ENCODE measurements around the gene MDFIC. TPM values are rescaled to one million over a fixed set of nuclear protein-coding genes. Genes with fewer than 3 reads are reported as not detected.

Gene MDFIC
- total and polyA plus RNA-seq, 3 experiments from 2014 or later, result 125 to 135 (median 131) TPM

DNA sequence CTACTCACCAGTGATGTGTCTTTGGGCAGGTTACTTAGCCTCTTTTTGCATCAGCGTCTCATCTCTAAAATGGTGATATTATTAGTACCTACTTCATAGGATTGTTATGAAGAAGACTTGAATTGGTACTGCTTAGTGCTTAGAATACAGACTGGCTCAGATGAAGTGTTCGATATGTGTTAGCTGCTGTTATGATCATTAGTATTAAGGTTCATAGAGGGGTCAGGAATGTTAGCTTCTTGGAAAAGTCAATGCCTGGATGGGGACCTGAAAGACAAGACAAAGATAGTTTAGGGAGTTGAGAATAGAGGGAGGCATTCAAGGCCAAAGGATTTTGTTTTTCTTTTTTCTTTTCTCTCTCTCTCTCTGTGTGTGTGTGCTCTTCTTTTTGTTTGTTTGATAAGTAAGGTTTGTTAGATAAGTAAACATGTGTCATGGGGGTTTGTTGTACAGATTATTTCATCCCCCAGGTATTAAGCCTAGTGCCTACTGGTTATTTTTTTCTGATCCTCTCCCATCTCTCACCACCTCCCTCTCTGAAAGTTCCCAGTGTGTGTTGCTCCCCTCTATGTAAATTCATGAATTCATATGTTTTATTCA lies 63.3 kb downstream of the MDFIC start:
- Histone ChIP-seq H3K36me3 (ENCODE audit: insufficient read depth, low read length) (no peaks in the 10 kb centered on the region), H3K4me1 (ENCODE audit: insufficient read depth, low read length) (peaks cover 3% of the 10 kb centered on the region), H3K27ac (ENCODE audit: low read depth, low read length) (no peak overlapping the region), H3K9me3 (ENCODE audit: low read length) (no peaks in the 10 kb centered on the region), H3K4me3 (ENCODE audit: low read length) (no peak overlapping the region), H3K27me3 (ENCODE audit: insufficient read depth, low read length, poor library complexity, severe bottlenecking) (no peaks in the 10 kb centered on the region)
- Mint-ChIP-seq H3K27ac (peak overlapping the region in 7 of 8 donors; percentile 5 to 69 (median 48)), H3K4me1 (peaks cover 48 to 66% (median 65%) of the 10 kb centered on the region in 3 donors), H3K27me3 (no peaks in the 10 kb centered on the region), H3K36me3 (peaks cover 17 to 66% (median 30%) of the 10 kb centered on the region in 3 donors), H3K4me3 (no peak overlapping the region), H3K9me3 (peaks cover 0 to 2% (median 0%) of the 10 kb centered on the region in 5 donors)
- DNase-seq, result no peak
- ChIA-PET POLR2A (no interaction called here), CTCF (no interaction called here)

DNA sequence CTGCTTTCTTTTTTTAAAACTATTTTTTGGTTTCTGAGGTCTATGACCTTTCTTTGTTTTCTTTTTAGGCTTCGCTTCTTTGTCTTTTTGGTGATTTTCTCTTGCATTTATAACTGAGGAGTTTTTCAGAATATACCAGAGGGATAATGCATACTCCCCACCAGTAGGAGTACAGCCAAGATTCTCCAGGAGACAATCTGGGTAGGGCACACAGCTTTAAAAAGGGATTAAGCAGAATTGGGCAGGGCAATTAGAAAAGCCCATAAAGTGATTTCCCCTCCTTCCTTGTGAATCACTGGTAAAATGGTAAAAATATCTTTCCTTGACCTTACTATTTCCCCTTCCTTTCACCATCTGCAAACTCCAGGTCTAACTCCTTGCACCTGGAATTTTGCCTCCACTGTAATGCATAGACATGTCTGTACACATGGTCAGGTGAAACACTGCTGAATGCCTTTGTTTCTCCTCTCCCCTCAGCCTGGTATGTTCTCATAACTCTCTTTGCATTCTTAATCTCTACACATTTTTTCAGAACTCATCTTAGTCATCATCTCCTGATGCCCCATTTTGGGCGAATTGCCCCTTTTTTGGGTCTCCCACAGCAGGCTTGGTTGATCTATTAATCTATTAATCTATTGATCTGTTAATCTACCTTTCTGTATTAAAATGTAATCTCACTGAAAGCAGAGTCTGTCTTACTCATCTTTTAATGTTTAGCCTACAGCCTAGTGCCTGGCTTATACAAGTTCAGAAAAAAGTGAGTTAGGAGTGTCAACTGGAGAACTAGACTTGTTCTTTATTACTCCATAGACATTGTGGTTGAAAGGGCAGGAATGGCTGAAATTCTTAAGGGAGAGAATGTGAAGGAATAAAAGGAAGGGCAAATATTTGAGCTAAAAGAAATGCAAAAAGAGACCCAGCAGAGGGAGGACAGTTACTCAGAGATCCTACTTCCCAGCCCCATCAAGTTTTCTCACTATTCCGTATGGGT lies 64.6 kb downstream of the MDFIC start:
- Histone ChIP-seq H3K36me3 (ENCODE audit: insufficient read depth, low read length) (no peaks in the 10 kb centered on the region), H3K4me3 (ENCODE audit: low read length) (no peak overlapping the region), H3K27me3 (ENCODE audit: insufficient read depth, low read length, poor library complexity, severe bottlenecking) (no peaks in the 10 kb centered on the region), H3K27ac (ENCODE audit: low read depth, low read length) (no peak overlapping the region), H3K9me3 (ENCODE audit: low read length) (no peaks in the 10 kb centered on the region), H3K4me1 (ENCODE audit: insufficient read depth, low read length) (no peaks in the 10 kb centered on the region)
- H3K9me3 Mint-ChIP-seq, result peaks cover 0 to 3% (median 0%) of the 10 kb centered on the region in 5 donors
- DNase-seq, result no peak
- no peak overlapping the region for H3K4me3 Mint-ChIP-seq
- H3K36me3 Mint-ChIP-seq, result peaks cover 21 to 60% (median 21%) of the 10 kb centered on the region in 3 donors
- POLR2A ChIA-PET, result no interaction called here
- H3K27ac Mint-ChIP-seq, result peak overlapping the region in 7 of 8 donors; percentile 27 to 84 (median 65)
- CTCF ChIA-PET, result interaction anchor here (1.4 kb wide), 1 partner anchor 55 kb away, joined by 3 read pairs; no protein-coding TSS in a partner anchor
- no peaks in the 10 kb centered on the region for H3K27me3 Mint-ChIP-seq
- peaks cover 36 to 53% (median 52%) of the 10 kb centered on the region in 3 donors for H3K4me1 Mint-ChIP-seq

DNA sequence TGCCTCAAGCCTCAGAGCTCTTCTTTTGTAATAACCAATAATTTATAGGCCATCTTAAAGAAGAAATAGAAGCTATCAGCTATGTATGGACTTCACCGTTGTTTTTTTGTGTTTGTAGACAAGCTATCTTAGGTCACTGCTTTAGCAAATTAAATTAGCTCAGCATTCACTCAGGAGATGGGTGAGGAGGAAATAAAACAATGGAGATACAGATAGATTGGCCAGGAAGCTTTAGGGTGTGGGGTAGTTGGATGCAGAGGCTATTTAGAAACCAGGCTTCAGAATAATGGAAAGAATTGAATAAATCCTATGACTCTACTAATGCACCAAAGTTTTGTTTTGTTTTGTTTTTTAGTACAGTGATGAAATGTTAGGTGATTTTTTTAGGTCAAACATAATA lies 66.1 kb downstream of the MDFIC start:
- ChIA-PET CTCF (interaction anchor here (0.7 kb wide), 1 partner anchor 9 kb away, joined by 3 read pairs; no protein-coding TSS in a partner anchor), POLR2A (no interaction called here)
- peaks cover 15 to 51% (median 17%) of the 10 kb centered on the region in 3 donors for H3K36me3 Mint-ChIP-seq

DNA sequence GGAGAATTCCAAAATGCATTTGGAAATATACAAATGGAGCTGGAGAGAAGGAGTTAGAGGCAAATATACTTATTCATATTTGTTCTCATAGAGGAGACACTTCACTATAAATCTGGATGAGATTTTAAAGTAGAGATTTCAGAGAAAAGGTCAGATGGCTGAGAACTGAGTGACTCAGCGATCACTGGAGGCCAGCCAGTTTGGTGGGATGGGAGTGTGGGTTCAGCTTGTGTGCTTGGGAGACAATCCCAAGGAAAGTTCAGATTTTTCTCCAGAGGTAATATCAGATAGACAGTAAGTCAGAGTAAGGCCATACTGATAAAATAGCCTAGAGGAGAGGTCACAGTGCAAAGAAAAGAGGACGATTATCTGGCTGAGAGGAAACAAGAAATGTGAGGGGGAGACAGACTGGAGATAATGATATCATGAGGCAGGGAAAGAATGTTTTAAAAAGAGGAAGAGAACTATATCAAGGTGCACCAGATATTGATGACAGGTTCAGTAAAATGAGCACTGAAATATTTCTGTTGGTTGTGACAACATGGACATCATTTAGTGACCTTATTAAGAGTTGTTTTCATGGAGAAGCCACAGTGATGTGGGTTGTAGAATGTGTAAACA lies 67.0 kb downstream of the MDFIC start:
- H3K4me3 ChIP-seq (ENCODE audit: low read length), result no peak overlapping the region
- no peak for DNase-seq
- H3K4me1 Mint-ChIP-seq, result peaks cover 44 to 57% (median 55%) of the 10 kb centered on the region in 3 donors
- H3K4me1 ChIP-seq (ENCODE audit: insufficient read depth, low read length), result no peaks in the 10 kb centered on the region
- H3K27me3 ChIP-seq (ENCODE audit: insufficient read depth, low read length, poor library complexity, severe bottlenecking), result no peaks in the 10 kb centered on the region
- POLR2A ChIA-PET, result no interaction called here
- H3K27ac ChIP-seq (ENCODE audit: low read depth, low read length), result no peak overlapping the region
- no peaks in the 10 kb centered on the region for H3K27me3 Mint-ChIP-seq
- peaks cover 0 to 3% (median 0%) of the 10 kb centered on the region in 5 donors for H3K9me3 Mint-ChIP-seq
- peaks cover 17 to 54% (median 21%) of the 10 kb centered on the region in 3 donors for H3K36me3 Mint-ChIP-seq
- CTCF ChIA-PET, result no interaction called here
- no peak overlapping the region for H3K4me3 Mint-ChIP-seq
- H3K36me3 ChIP-seq (ENCODE audit: insufficient read depth, low read length), result no peaks in the 10 kb centered on the region
- no peaks in the 10 kb centered on the region for H3K9me3 ChIP-seq (ENCODE audit: low read length)
- H3K27ac Mint-ChIP-seq, result no peak overlapping the region

More for the DNA sequence above, 66.1 kb downstream of the MDFIC start:
- no peak overlapping the region for H3K4me3 ChIP-seq (ENCODE audit: low read length)
- H3K4me1 Mint-ChIP-seq, result peaks cover 36 to 52% (median 52%) of the 10 kb centered on the region in 3 donors
- H3K9me3 Mint-ChIP-seq, result peaks cover 0 to 3% (median 0%) of the 10 kb centered on the region in 5 donors
- no peaks in the 10 kb centered on the region for H3K9me3 ChIP-seq (ENCODE audit: low read length)
- no peaks in the 10 kb centered on the region for H3K27me3 Mint-ChIP-seq
- no peak for DNase-seq
- H3K27ac ChIP-seq (ENCODE audit: low read depth, low read length), result no peak overlapping the region
- no peak overlapping the region for H3K4me3 Mint-ChIP-seq
- H3K27me3 ChIP-seq (ENCODE audit: insufficient read depth, low read length, poor library complexity, severe bottlenecking), result no peaks in the 10 kb centered on the region
- no peaks in the 10 kb centered on the region for H3K36me3 ChIP-seq (ENCODE audit: insufficient read depth, low read length)
- no peaks in the 10 kb centered on the region for H3K4me1 ChIP-seq (ENCODE audit: insufficient read depth, low read length)
- H3K27ac Mint-ChIP-seq, result no peak overlapping the region

DNA sequence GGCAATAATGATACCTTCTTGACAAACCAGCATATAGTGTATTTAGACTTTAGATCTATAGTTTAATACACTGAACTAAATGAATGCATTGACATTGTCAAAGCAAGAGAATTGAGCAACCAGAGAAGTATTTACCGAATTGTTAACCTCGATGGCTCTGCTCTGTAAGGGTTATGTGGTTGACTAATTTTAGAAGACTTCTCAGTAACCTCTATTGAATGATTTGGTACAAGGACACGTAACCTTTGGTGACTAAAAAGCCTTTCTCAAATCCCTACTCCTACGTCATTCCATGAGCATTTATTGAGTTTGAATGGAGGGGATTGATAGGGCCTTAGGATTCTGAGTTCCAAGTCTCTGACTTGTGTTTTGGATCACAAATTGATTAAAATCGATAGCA lies 67.6 kb downstream of the MDFIC start:
- Histone ChIP-seq H3K9me3 (ENCODE audit: low read length) (no peaks in the 10 kb centered on the region), H3K36me3 (ENCODE audit: insufficient read depth, low read length) (no peaks in the 10 kb centered on the region), H3K4me1 (ENCODE audit: insufficient read depth, low read length) (no peaks in the 10 kb centered on the region), H3K27me3 (ENCODE audit: insufficient read depth, low read length, poor library complexity, severe bottlenecking) (no peaks in the 10 kb centered on the region), H3K4me3 (ENCODE audit: low read length) (no peak overlapping the region), H3K27ac (ENCODE audit: low read depth, low read length) (no peak overlapping the region)
- no peak for DNase-seq
- CTCF ChIA-PET, result no interaction called here
- peaks cover 0 to 3% (median 0%) of the 10 kb centered on the region in 5 donors for H3K9me3 Mint-ChIP-seq
- POLR2A ChIA-PET, result no interaction called here
- H3K4me3 Mint-ChIP-seq, result no peak overlapping the region
- H3K36me3 Mint-ChIP-seq, result peaks cover 18 to 52% (median 19%) of the 10 kb centered on the region in 3 donors
- H3K27ac Mint-ChIP-seq, result no peak overlapping the region
- H3K27me3 Mint-ChIP-seq, result no peaks in the 10 kb centered on the region
- H3K4me1 Mint-ChIP-seq, result peaks cover 46 to 59% (median 57%) of the 10 kb centered on the region in 3 donors

DNA sequence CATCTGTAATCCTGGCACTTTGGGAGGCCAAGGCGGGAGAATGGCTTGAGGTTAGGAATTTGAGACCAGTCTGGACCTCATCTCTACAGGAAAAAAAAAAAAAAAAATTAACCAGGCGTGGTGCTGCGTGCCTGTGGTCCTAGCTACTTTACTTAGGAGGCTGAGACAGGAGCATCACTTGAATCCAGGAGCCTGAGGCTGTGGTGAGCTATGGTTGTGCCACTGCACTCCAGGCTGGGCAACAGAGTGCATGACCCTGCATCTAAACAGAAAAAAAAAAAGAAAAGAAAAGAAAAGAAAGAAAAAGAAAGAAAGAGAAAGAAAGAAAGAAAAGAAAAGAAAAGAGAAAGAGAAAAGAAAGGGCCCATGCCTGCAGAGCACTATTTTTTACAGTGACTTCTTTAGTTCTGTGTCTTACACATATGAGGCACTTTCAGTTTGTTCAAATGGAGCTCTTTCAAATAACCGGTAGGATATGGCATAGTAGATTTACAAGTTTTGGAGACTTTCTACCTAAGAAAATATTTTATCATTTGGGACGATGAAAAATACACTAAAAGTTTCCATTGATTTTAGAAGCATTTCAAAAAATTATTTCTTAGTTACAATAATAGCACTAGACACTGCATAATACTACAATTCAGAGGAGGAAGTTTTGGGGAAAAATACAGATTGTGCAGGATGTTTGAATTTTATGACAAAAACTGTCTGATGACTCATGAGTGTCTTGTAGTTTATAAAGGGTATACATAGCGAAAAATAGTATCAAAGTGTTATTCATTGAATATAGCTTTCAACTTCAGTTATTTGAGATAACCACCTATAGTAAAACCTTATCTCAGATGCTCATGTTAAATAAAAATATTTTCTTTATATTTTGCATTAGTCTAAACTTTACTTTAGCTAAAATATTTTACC lies 75.9 kb downstream of the MDFIC start:
- H3K4me1 ChIP-seq (ENCODE audit: insufficient read depth, low read length), result peaks cover 35% of the 10 kb centered on the region
- peaks cover 11 to 58% (median 33%) of the 10 kb centered on the region in 3 donors for H3K36me3 Mint-ChIP-seq
- no peaks in the 10 kb centered on the region for H3K27me3 Mint-ChIP-seq
- no peaks in the 10 kb centered on the region for H3K9me3 Mint-ChIP-seq
- H3K4me1 Mint-ChIP-seq, result peaks cover 74 to 90% (median 88%) of the 10 kb centered on the region in 3 donors
- peak overlapping the region; percentile 9 to 96 (median 52) for H3K27ac Mint-ChIP-seq
- no peak overlapping the region for H3K27ac ChIP-seq (ENCODE audit: low read depth, low read length)
- CTCF ChIA-PET, result interaction anchor here (1.6 kb wide), 1 partner anchor 132 kb away, joined by 5 read pairs; no protein-coding TSS in a partner anchor
- H3K9me3 ChIP-seq (ENCODE audit: low read length), result no peaks in the 10 kb centered on the region
- H3K4me3 ChIP-seq (ENCODE audit: low read length), result no peak overlapping the region
- no peaks in the 10 kb centered on the region for H3K36me3 ChIP-seq (ENCODE audit: insufficient read depth, low read length)
- H3K27me3 ChIP-seq (ENCODE audit: insufficient read depth, low read length, poor library complexity, severe bottlenecking), result no peaks in the 10 kb centered on the region
- POLR2A ChIA-PET, result no interaction called here
- H3K4me3 Mint-ChIP-seq, result peak overlapping the region in 6 of 7 donors; percentile 27 to 74 (median 42)
- DNase-seq, result no peak

DNA sequence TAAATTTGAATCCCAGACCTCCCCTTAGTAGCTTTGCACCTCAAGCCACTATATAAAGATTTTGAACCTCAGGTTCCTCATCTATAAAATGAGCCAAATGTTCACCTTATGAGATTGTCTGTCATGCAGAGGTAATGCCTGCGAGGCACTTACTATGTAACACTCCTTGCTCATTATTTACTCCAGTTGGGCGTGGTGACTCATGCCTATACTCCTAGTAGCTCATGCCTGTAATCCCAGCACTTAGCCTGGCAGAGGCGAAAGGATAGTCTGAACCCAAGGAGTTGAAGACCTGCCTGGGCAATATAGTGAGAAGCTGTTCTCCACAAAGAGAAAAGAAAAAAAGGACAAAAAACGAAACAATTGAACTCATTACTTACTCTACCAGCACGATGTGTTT lies 82.2 kb downstream of the MDFIC start:
- H3K36me3 Mint-ChIP-seq, result peaks cover 10 to 42% (median 15%) of the 10 kb centered on the region in 3 donors
- no peak overlapping the region for H3K4me3 ChIP-seq (ENCODE audit: low read length)
- H3K4me1 Mint-ChIP-seq, result peaks cover 75 to 89% (median 86%) of the 10 kb centered on the region in 3 donors
- H3K27ac Mint-ChIP-seq, result peak overlapping the region in 7 of 8 donors; percentile 12 to 83 (median 57)
- no peak overlapping the region for H3K4me3 Mint-ChIP-seq
- H3K27me3 Mint-ChIP-seq, result no peaks in the 10 kb centered on the region
- ChIA-PET CTCF (no interaction called here), POLR2A (no interaction called here)
- no peaks in the 10 kb centered on the region for H3K27me3 ChIP-seq (ENCODE audit: insufficient read depth, low read length, poor library complexity, severe bottlenecking)
- no peaks in the 10 kb centered on the region for H3K9me3 ChIP-seq (ENCODE audit: low read length)
- DNase-seq, result no peak
- no peak overlapping the region for H3K27ac ChIP-seq (ENCODE audit: low read depth, low read length)
- H3K4me1 ChIP-seq (ENCODE audit: insufficient read depth, low read length), result peaks cover 63% of the 10 kb centered on the region
- H3K36me3 ChIP-seq (ENCODE audit: insufficient read depth, low read length), result no peaks in the 10 kb centered on the region
- no peaks in the 10 kb centered on the region for H3K9me3 Mint-ChIP-seq

Measured in CD8-positive, alpha-beta memory T cell (primary cell).